ENCODE measurements around the gene OR10K2. TPM values are rescaled to one million over a fixed set of nuclear protein-coding genes. Genes with fewer than 3 reads are reported as not detected.

The OR10K2 gene
- total and polyA plus RNA-seq, 2 of the 13 experiments (the other 11 are each of a cell fraction or from before 2014, with no cell fraction given), result not detected

DNA sequence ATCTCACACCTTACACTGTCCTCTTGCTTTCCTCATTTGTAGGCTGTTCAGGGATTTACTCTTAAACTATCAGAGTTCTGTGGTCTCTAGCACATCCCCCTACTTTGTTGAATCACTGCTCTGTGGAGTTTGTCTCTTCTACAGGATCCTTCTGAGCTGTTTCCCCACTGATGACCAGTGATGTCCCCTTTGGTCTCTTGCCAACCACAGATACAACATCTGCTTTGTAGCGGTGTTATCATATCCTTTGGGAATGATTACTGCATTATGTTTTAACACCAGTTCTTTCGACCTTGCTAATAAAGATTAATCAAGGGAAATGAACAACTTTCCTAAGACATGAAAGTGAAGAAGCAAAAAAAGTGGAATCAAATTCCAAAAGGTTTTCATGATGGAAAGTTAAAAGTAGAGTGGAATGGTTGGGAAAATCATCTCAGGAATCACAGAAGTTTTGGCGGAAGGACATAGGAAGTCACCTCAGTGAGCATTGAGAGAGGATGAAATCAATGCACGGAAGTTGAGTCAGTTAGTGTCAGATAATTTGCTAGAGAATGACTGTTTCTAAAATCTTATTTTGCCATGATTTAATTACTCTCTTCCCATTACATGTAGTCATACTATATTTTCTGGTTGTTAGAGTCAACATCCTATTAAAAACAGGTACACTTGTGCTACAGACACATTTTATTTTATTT lies 11.2 kb downstream of the OR10K2 start:
- TF ChIP-seq ZNF33B (CRISPR knock-in tag; IDR thresholded peaks at IDR 0.05), result no peak
- TF ChIP-seq ZBTB38 (CRISPR knock-in tag; IDR thresholded peaks at IDR 0.05), result no peak
- no peak for TF ChIP-seq MYC (CRISPR knock-in tag; IDR thresholded peaks at IDR 0.05; ENCODE audit: borderline replicate concordance)
- TF ChIP-seq HNRNPH1 (optimal IDR thresholded peaks at IDR 0.05; ENCODE audit: low read depth, low read length), result no peak
- no peak for TF ChIP-seq ZNF768 (CRISPR knock-in tag; IDR thresholded peaks at IDR 0.05)
- TF ChIP-seq ZNF83 (CRISPR knock-in tag; IDR thresholded peaks at IDR 0.05; ENCODE audit: borderline replicate concordance), result no peak
- TF ChIP-seq, protein P1, sequence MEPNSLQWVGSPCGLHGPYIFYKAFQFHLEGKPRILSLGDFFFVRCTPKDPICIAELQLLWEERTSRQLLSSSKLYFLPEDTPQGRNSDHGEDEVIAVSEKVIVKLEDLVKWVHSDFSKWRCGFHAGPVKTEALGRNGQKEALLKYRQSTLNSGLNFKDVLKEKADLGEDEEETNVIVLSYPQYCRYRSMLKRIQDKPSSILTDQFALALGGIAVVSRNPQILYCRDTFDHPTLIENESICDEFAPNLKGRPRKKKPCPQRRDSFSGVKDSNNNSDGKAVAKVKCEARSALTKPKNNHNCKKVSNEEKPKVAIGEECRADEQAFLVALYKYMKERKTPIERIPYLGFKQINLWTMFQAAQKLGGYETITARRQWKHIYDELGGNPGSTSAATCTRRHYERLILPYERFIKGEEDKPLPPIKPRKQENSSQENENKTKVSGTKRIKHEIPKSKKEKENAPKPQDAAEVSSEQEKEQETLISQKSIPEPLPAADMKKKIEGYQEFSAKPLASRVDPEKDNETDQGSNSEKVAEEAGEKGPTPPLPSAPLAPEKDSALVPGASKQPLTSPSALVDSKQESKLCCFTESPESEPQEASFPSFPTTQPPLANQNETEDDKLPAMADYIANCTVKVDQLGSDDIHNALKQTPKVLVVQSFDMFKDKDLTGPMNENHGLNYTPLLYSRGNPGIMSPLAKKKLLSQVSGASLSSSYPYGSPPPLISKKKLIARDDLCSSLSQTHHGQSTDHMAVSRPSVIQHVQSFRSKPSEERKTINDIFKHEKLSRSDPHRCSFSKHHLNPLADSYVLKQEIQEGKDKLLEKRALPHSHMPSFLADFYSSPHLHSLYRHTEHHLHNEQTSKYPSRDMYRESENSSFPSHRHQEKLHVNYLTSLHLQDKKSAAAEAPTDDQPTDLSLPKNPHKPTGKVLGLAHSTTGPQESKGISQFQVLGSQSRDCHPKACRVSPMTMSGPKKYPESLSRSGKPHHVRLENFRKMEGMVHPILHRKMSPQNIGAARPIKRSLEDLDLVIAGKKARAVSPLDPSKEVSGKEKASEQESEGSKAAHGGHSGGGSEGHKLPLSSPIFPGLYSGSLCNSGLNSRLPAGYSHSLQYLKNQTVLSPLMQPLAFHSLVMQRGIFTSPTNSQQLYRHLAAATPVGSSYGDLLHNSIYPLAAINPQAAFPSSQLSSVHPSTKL (CRISPR knock-in tag; IDR thresholded peaks at IDR 0.05), result no peak
- TF ChIP-seq, protein P2, sequence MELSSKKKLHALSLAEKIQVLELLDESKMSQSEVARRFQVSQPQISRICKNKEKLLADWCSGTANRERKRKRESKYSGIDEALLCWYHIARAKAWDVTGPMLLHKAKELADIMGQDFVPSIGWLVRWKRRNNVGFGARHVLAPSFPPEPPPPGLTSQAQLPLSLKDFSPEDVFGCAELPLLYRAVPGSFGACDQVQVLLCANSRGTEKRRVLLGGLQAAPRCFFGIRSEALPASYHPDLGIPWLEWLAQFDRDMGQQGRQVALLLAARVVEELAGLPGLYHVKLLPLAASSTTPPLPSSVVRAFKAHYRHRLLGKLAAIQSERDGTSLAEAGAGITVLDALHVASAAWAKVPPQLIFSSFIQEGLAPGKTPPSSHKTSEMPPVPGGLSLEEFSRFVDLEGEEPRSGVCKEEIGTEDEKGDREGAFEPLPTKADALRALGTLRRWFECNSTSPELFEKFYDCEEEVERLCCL (CRISPR knock-in tag; IDR thresholded peaks at IDR 0.05; ENCODE audit: borderline replicate concordance), result no peak
- TF ChIP-seq BRCA1 (CRISPR knock-in tag; IDR thresholded peaks at IDR 0.05), result no peak
- no peak for TF ChIP-seq ZNF605 (CRISPR knock-in tag; IDR thresholded peaks at IDR 0.05)
- no peak for TF ChIP-seq BORCS8-MEF2B (CRISPR knock-in tag; IDR thresholded peaks at IDR 0.05)
- no peak for TF ChIP-seq ZNF264 (CRISPR knock-in tag; IDR thresholded peaks at IDR 0.05)
- TF ChIP-seq EEA1 (CRISPR knock-in tag; IDR thresholded peaks at IDR 0.05; ENCODE audit: borderline replicate concordance), result no peak
- no peak for TF ChIP-seq KDM6A (CRISPR knock-in tag; IDR thresholded peaks at IDR 0.05; ENCODE audit: low read depth)
- no TSS peak for BruUV-seq (replicated peaks)
- DNase-seq (ENCODE audit: low spot score) (no peak), FAIRE-seq (no peak), ATAC-seq (no peak)
- in situ Hi-C loops (cut with HindIII; ENCODE audit: extremely low pct_ligation_motif_present, low pct_unique_long_range_greater_than_20kb) (no loop called here), intact Hi-C loops (cut with micrococcal nuclease; ENCODE audit: unreplicated experiment) (no loop called here)
- H3K36me3 ChIP-seq (replicated peaks in 1 of 2; ENCODE audit: control insufficient read depth in 1 of 2, insufficient read depth in 2 of 2, low read length in 2 of 2), result no peaks in the 10 kb centered on the region
- H3K4me1 ChIP-seq (ENCODE audit: insufficient read depth, low read length), result no peaks in the 10 kb centered on the region
- H3K9me3 ChIP-seq (ENCODE audit: low read length), result peaks cover 54% of the 10 kb centered on the region
- H3K9ac ChIP-seq (ENCODE audit: insufficient read depth, low read depth, low read length), result no peak overlapping the region
- H3K27me3 ChIP-seq (ENCODE audit: control insufficient read depth in 1 of 2, insufficient read depth in 2 of 2, low read length in 2 of 2), result no peaks in the 10 kb centered on the region
- H3K4me3 ChIP-seq (replicated peaks in 1 of 3; ENCODE audit: insufficient read depth in 1 of 3, low read depth in 2 of 3, low read length in 3 of 3), result no peak overlapping the region
- H3K27ac ChIP-seq (ENCODE audit: extremely low read length, insufficient read depth, low read length), result no peak overlapping the region
- no peak overlapping the region for H2AFZ ChIP-seq (ENCODE audit: low read length)
- 32% methylated on average over 4 of the region's 4 CpGs for WGBS (ENCODE audit: low lambda C conversion rate)
- POLR2A ChIA-PET, result no interaction called here
- CTCF ChIA-PET (ENCODE audit: low intra/inter-chr PET ratio, low total read pairs), result no interaction called here
- no peak overlapping the region for H3K4me2 ChIP-seq (ENCODE audit: low read depth, low read length)
- H3K79me2 ChIP-seq (ENCODE audit: insufficient read depth, low read length), result no peaks in the 10 kb centered on the region
- no peaks in the 10 kb centered on the region for H4K20me1 ChIP-seq (ENCODE audit: insufficient read depth, low read length)
